Measurements from ENCODE around the gene ANXA11.

Gene ANXA11

DNA sequence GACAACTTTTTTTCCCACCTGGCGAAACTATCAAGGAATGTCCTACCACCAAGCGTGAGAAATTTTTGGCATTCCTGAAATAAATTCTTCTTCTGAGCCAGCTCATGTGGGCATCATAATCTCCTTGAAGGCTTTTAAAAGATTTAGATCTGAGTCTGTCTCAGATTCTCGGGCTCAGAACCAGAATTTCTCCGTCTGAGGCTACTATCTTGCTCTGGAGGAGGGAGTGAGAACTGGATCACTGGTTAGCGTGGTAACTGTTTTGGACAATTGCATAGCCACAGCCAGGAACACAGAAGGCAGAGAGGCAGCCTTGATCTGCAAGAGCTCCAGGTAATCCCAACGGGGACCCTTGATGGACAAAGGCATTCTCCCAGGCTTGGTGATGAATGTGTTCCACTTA is 73.8 kb downstream of the ANXA11 start (continued):
- TF ChIP-seq, protein P1, sequence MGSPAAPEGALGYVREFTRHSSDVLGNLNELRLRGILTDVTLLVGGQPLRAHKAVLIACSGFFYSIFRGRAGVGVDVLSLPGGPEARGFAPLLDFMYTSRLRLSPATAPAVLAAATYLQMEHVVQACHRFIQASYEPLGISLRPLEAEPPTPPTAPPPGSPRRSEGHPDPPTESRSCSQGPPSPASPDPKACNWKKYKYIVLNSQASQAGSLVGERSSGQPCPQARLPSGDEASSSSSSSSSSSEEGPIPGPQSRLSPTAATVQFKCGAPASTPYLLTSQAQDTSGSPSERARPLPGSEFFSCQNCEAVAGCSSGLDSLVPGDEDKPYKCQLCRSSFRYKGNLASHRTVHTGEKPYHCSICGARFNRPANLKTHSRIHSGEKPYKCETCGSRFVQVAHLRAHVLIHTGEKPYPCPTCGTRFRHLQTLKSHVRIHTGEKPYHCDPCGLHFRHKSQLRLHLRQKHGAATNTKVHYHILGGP (tag by site-specific recombination; IDR thresholded peaks at IDR 0.05): no peak
- no peak for TF ChIP-seq ZNF473 (tag by site-specific recombination; IDR thresholded peaks at IDR 0.05)
- TF ChIP-seq, protein P2, sequence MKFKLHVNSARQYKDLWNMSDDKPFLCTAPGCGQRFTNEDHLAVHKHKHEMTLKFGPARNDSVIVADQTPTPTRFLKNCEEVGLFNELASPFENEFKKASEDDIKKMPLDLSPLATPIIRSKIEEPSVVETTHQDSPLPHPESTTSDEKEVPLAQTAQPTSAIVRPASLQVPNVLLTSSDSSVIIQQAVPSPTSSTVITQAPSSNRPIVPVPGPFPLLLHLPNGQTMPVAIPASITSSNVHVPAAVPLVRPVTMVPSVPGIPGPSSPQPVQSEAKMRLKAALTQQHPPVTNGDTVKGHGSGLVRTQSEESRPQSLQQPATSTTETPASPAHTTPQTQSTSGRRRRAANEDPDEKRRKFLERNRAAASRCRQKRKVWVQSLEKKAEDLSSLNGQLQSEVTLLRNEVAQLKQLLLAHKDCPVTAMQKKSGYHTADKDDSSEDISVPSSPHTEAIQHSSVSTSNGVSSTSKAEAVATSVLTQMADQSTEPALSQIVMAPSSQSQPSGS (tag by site-specific recombination; IDR thresholded peaks at IDR 0.05; ENCODE audit: low read depth): no peak
- no peak for TF ChIP-seq SP3 (tag by site-specific recombination; IDR thresholded peaks at IDR 0.05)
- TF ChIP-seq, protein P3, sequence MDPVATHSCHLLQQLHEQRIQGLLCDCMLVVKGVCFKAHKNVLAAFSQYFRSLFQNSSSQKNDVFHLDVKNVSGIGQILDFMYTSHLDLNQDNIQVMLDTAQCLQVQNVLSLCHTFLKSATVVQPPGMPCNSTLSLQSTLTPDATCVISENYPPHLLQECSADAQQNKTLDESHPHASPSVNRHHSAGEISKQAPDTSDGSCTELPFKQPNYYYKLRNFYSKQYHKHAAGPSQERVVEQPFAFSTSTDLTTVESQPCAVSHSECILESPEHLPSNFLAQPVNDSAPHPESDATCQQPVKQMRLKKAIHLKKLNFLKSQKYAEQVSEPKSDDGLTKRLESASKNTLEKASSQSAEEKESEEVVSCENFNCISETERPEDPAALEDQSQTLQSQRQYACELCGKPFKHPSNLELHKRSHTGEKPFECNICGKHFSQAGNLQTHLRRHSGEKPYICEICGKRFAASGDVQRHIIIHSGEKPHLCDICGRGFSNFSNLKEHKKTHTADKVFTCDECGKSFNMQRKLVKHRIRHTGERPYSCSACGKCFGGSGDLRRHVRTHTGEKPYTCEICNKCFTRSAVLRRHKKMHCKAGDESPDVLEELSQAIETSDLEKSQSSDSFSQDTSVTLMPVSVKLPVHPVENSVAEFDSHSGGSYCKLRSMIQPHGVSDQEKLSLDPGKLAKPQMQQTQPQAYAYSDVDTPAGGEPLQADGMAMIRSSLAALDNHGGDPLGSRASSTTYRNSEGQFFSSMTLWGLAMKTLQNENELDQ (tag by site-specific recombination; IDR thresholded peaks at IDR 0.05; ENCODE audit: low read depth): no peak

DNA sequence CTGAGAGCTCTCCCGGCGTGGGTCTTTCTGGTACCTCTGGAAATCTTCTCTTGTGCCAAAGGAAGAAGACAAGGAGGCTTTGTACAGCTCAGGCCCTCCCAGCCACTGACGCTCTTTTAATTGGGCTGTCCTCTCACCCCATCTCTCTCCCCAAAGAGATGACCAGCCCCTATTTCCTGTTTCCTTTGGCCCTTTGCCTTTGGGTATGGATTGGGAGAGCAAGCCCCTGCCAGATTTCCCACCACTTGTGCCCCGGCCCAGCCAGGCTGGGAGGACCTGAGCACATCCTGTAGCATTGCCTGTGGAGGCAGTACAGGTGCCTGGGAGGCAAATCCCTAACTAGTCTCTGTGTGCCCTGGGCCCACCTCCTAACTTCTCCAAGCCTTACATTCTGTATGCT is 78.5 kb downstream of the ANXA11 start:
- H3K9me3 ChIP-seq (ENCODE audit: control insufficient read depth, insufficient read depth, low read depth, low read length): no peaks in the 10 kb centered on the region
- POLR2A ChIA-PET: no interaction called here
- H3K27ac ChIP-seq (ENCODE audit: extremely low read depth, low read depth, low read length): no peak overlapping the region
- no peak overlapping the region for H3K4me3 ChIP-seq (ENCODE audit: low read depth, low read length)
- H3K36me3 ChIP-seq (ENCODE audit: control insufficient read depth in 2 of 2, insufficient read depth in 1 of 2, low read length in 2 of 2): no peaks in the 10 kb centered on the region
- no peaks in the 10 kb centered on the region for H3K4me1 ChIP-seq (ENCODE audit: control insufficient read depth, insufficient read depth, low read length)
- CTCF ChIA-PET: no interaction called here
- TF ChIP-seq GLI4 (tag by site-specific recombination; IDR thresholded peaks at IDR 0.05): no peak
- no peak for TF ChIP-seq ZNF76 (tag by site-specific recombination; IDR thresholded peaks at IDR 0.05; ENCODE audit: borderline replicate concordance, low read depth)
- no peak for TF ChIP-seq ZNF830 (tag by site-specific recombination; IDR thresholded peaks at IDR 0.05; ENCODE audit: low read depth)
- no peak for TF ChIP-seq ZNF274 (IDR thresholded peaks at IDR 0.05; ENCODE audit: low read length)
- no peak for TF ChIP-seq ZNF274 (tag by site-specific recombination; IDR thresholded peaks at IDR 0.05; ENCODE audit: borderline replicate concordance)
- no peak for TF ChIP-seq ZNF626 (tag by site-specific recombination; IDR thresholded peaks at IDR 0.05)
- no peak for TF ChIP-seq KLF10 (tag by site-specific recombination; IDR thresholded peaks at IDR 0.05)
- no peak for TF ChIP-seq ZNF843 (tag by site-specific recombination; IDR thresholded peaks at IDR 0.05)
- TF ChIP-seq ZNF416 (tag by site-specific recombination; IDR thresholded peaks at IDR 0.05): no peak
- TF ChIP-seq, protein P4, sequence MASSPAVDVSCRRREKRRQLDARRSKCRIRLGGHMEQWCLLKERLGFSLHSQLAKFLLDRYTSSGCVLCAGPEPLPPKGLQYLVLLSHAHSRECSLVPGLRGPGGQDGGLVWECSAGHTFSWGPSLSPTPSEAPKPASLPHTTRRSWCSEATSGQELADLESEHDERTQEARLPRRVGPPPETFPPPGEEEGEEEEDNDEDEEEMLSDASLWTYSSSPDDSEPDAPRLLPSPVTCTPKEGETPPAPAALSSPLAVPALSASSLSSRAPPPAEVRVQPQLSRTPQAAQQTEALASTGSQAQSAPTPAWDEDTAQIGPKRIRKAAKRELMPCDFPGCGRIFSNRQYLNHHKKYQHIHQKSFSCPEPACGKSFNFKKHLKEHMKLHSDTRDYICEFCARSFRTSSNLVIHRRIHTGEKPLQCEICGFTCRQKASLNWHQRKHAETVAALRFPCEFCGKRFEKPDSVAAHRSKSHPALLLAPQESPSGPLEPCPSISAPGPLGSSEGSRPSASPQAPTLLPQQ (tag by site-specific recombination; IDR thresholded peaks at IDR 0.05): no peak
- TF ChIP-seq GLI2 (tag by site-specific recombination; IDR thresholded peaks at IDR 0.05; ENCODE audit: borderline replicate concordance, low read depth): no peak
- no peak for TF ChIP-seq ZNF202 (tag by site-specific recombination; IDR thresholded peaks at IDR 0.05; ENCODE audit: borderline replicate concordance)
- TF ChIP-seq, protein P5, sequence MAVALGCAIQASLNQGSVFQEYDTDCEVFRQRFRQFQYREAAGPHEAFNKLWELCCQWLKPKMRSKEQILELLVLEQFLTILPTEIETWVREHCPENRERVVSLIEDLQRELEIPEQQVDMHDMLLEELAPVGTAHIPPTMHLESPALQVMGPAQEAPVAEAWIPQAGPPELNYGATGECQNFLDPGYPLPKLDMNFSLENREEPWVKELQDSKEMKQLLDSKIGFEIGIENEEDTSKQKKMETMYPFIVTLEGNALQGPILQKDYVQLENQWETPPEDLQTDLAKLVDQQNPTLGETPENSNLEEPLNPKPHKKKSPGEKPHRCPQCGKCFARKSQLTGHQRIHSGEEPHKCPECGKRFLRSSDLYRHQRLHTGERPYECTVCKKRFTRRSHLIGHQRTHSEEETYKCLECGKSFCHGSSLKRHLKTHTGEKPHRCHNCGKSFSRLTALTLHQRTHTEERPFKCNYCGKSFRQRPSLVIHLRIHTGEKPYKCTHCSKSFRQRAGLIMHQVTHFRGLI (tag by site-specific recombination; IDR thresholded peaks at IDR 0.05): no peak
- no peak for TF ChIP-seq ZNF155 (tag by site-specific recombination; IDR thresholded peaks at IDR 0.05)
- TF ChIP-seq, protein P6, sequence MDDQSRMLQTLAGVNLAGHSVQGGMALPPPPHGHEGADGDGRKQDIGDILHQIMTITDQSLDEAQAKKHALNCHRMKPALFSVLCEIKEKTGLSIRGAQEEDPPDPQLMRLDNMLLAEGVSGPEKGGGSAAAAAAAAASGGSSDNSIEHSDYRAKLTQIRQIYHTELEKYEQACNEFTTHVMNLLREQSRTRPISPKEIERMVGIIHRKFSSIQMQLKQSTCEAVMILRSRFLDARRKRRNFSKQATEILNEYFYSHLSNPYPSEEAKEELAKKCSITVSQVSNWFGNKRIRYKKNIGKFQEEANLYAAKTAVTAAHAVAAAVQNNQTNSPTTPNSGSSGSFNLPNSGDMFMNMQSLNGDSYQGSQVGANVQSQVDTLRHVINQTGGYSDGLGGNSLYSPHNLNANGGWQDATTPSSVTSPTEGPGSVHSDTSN (CRISPR knock-in tag; IDR thresholded peaks at IDR 0.05): no peak
- no peak for TF ChIP-seq ZNF624 (tag by site-specific recombination; IDR thresholded peaks at IDR 0.05)
- TF ChIP-seq, protein P7, sequence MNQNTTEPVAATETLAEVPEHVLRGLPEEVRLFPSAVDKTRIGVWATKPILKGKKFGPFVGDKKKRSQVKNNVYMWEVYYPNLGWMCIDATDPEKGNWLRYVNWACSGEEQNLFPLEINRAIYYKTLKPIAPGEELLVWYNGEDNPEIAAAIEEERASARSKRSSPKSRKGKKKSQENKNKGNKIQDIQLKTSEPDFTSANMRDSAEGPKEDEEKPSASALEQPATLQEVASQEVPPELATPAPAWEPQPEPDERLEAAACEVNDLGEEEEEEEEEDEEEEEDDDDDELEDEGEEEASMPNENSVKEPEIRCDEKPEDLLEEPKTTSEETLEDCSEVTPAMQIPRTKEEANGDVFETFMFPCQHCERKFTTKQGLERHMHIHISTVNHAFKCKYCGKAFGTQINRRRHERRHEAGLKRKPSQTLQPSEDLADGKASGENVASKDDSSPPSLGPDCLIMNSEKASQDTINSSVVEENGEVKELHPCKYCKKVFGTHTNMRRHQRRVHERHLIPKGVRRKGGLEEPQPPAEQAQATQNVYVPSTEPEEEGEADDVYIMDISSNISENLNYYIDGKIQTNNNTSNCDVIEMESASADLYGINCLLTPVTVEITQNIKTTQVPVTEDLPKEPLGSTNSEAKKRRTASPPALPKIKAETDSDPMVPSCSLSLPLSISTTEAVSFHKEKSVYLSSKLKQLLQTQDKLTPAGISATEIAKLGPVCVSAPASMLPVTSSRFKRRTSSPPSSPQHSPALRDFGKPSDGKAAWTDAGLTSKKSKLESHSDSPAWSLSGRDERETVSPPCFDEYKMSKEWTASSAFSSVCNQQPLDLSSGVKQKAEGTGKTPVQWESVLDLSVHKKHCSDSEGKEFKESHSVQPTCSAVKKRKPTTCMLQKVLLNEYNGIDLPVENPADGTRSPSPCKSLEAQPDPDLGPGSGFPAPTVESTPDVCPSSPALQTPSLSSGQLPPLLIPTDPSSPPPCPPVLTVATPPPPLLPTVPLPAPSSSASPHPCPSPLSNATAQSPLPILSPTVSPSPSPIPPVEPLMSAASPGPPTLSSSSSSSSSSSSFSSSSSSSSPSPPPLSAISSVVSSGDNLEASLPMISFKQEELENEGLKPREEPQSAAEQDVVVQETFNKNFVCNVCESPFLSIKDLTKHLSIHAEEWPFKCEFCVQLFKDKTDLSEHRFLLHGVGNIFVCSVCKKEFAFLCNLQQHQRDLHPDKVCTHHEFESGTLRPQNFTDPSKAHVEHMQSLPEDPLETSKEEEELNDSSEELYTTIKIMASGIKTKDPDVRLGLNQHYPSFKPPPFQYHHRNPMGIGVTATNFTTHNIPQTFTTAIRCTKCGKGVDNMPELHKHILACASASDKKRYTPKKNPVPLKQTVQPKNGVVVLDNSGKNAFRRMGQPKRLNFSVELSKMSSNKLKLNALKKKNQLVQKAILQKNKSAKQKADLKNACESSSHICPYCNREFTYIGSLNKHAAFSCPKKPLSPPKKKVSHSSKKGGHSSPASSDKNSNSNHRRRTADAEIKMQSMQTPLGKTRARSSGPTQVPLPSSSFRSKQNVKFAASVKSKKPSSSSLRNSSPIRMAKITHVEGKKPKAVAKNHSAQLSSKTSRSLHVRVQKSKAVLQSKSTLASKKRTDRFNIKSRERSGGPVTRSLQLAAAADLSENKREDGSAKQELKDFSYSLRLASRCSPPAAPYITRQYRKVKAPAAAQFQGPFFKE (tag by site-specific recombination; IDR thresholded peaks at IDR 0.05; ENCODE audit: borderline replicate concordance): no peak

Measured in HEK293 (cell line).